GM12878 (cell line): Measurements from ENCODE around the gene IGF2BP2. TPM values are rescaled to one million over a fixed set of nuclear protein-coding genes. Genes with fewer than 3 reads are reported as not detected.

Source experiments
- ATAC-seq: fragments of 200-7000 bp; cut with Tn5 transposase; 3 replicates; pipeline ENCODE4 v1.9.1; 2020; ENCODE audit warnings: mild to moderate bottlenecking, moderate library complexity
- BruUV-seq: library from RNA; stranded (reverse); fragments of 400-500 nt; replicated peaks from 2 replicates; lab custom pipeline; 2021; lab: Mats Ljungman, UMichigan
- CTCF ChIA-PET: fragments of 300-600 bp; sonication (Branson Sonifier 250); formaldehyde crosslinking; extraction: SDS; loops from one replicate; lab custom pipeline; 2021; ENCODE audit warnings: inconsistent platforms; lab: Yijun Ruan, JAX
- POLR2A ChIA-PET: fragments of 350-600 bp; formaldehyde crosslinking; extraction: SDS; loops from one replicate; lab custom pipeline; 2021; ENCODE audit warnings: inconsistent platforms; lab: Charles Lee
- RAD21 ChIA-PET: fragments of 300-600 bp; sonication (Branson Sonifier 250); formaldehyde crosslinking; loops from one replicate; lab custom pipeline; 2023; ENCODE audit warnings: antibody characterized with exemption; ENCODE audit not compliant: unreplicated experiment; lab: Charles Lee
- SMC1A ChIA-PET: fragments of 300-600 bp; sonication (Branson Sonifier 250); formaldehyde crosslinking; loops from one replicate; lab custom pipeline; 2023; ENCODE audit not compliant: unreplicated experiment, uncharacterized antibody; lab: Charles Lee
- DNase-seq: peaks from one replicate; pipeline ENCODE4 v3.0.0-alpha.2; 2011; ENCODE audit warnings: low read depth, low spot score
- FAIRE-seq: peaks from 3 replicates; lab custom pipeline; 2011; peaks lifted over from hg19 to GRCh38; lab: Jason Lieb, UNC
- H2AFZ ChIP-seq: 2 replicates; pipeline ENCODE4 v1.6.0; 2011; ENCODE audit warnings: low read depth, low read length, control low read depth; ENCODE audit not compliant: control insufficient read depth
- H3K27ac ChIP-seq: 2 replicates; pipeline ENCODE4 v1.5.1; 2011; ENCODE audit warnings: control low read depth; ENCODE audit not compliant: control insufficient read depth, insufficient read depth
- H3K27me3 ChIP-seq, 2 experiments: replicated peaks in 1 of 2; 2 replicates each; pipeline versions ENCODE4 v1.6.0 to v1.6.1; 2011; ENCODE audit warnings: low read length in 1 of 2; ENCODE audit not compliant: control insufficient read depth in 2 of 2, insufficient read depth in 2 of 2
- H3K36me3 ChIP-seq, 2 experiments: 2 replicates each; pipeline ENCODE4 v1.5.1; 2011; ENCODE audit warnings: low read length in 1 of 2; ENCODE audit not compliant: control insufficient read depth in 2 of 2, insufficient read depth in 2 of 2
- H3K4me1 ChIP-seq: 2 replicates; pipeline ENCODE4 v1.6.1; 2011; ENCODE audit warnings: mild to moderate bottlenecking, low read length, moderate library complexity, mixed read lengths; ENCODE audit not compliant: control insufficient read depth, insufficient read depth
- H3K4me2 ChIP-seq: 2 replicates; pipeline ENCODE4 v1.6.0; 2011; ENCODE audit warnings: control low read depth; ENCODE audit not compliant: control insufficient read depth, insufficient read depth
- H3K4me3 ChIP-seq: fragments of 200-600 bp; sonication (generic); 2 replicates; pipeline ENCODE4 v1.5.1; 2016
- H3K79me2 ChIP-seq: 2 replicates; pipeline ENCODE4 v1.6.0; 2011; ENCODE audit warnings: low read length; ENCODE audit not compliant: control insufficient read depth, insufficient read depth
- H3K9ac ChIP-seq: 2 replicates; pipeline ENCODE4 v1.8.0; 2011; ENCODE audit warnings: low read length, control low read depth, mixed read lengths; ENCODE audit not compliant: control insufficient read depth, insufficient read depth
- H3K9me3 ChIP-seq: replicated peaks from 3 replicates; pipeline ENCODE4 v1.5.1; 2011; ENCODE audit warnings: mild to moderate bottlenecking, low read length; ENCODE audit not compliant: control insufficient read depth, insufficient read depth
- H4K20me1 ChIP-seq: 2 replicates; pipeline ENCODE4 v1.6.0; 2011; ENCODE audit not compliant: control insufficient read depth, insufficient read depth
- BCL3 ChIP-seq: IDR thresholded peaks from 2 replicates; pipeline ENCODE4 v1.6.1; 2011; ENCODE audit warnings: borderline replicate concordance, low read depth, mild to moderate bottlenecking, moderate library complexity, low read length; ENCODE audit not compliant: insufficient read depth, poor library complexity, severe bottlenecking
- CEBPB ChIP-seq, 2 experiments: fragments of 150-350 bp in 1 of 2; IDR thresholded peaks; 2 replicates each; pipeline ENCODE4 v1.6.1; 2012 to 2014; ENCODE audit warnings: low read depth in 2 of 2, low read length in 2 of 2, borderline replicate concordance in 1 of 2, inconsistent platforms in 1 of 2
- CREM ChIP-seq: IDR thresholded peaks from 2 replicates; pipeline ENCODE4 v1.6.1; 2014; ENCODE audit warnings: antibody characterized with exemption, low read depth
- GATAD2B ChIP-seq: fragments of 450-650 bp; conservative IDR thresholded peaks from 2 replicates; pipeline ENCODE4 v1.6.1; 2017; ENCODE audit warnings: low read depth, mild to moderate bottlenecking, moderate library complexity
- IKZF2 ChIP-seq, 2 experiments: fragments of 450-650 bp; IDR thresholded peaks; 2 replicates each; pipeline ENCODE4 v1.6.1; 2017; ENCODE audit warnings: mild to moderate bottlenecking in 2 of 2, moderate library complexity in 2 of 2
- LARP7 ChIP-seq: fragments of 450-650 bp; IDR thresholded peaks from 2 replicates; pipeline ENCODE4 v1.6.1; 2017; ENCODE audit warnings: mild to moderate bottlenecking
- MAX ChIP-seq: IDR thresholded peaks from 2 replicates; pipeline ENCODE4 v1.6.1; 2012; ENCODE audit warnings: low read depth, low read length, improper control_type of control experiment
- MXI1 ChIP-seq: fragments of 150-350 bp; IDR thresholded peaks from 2 replicates; pipeline ENCODE4 v1.6.1; 2011; ENCODE audit warnings: low read depth, mild to moderate bottlenecking, inconsistent platforms, low read length, improper control_type of control experiment
- POLR2A ChIP-seq: IDR thresholded peaks from 2 replicates; pipeline ENCODE4 v1.6.1; 2011; ENCODE audit warnings: low read depth, mild to moderate bottlenecking, low read length
- REST ChIP-seq: IDR thresholded peaks from 2 replicates; pipeline ENCODE4 v1.6.1; 2012; ENCODE audit warnings: mild to moderate bottlenecking, low read depth, low read length
- SIN3A ChIP-seq: IDR thresholded peaks from 2 replicates; pipeline ENCODE4 v1.6.1; 2012; ENCODE audit warnings: low read depth, low read length, improper control_type of control experiment
- SPI1 ChIP-seq: IDR thresholded peaks from 2 replicates; pipeline ENCODE4 v1.6.1; 2011; ENCODE audit warnings: low read depth, mild to moderate bottlenecking, low read length, moderate library complexity, borderline replicate concordance; ENCODE audit not compliant: insufficient read depth
- ZNF274 ChIP-seq: IDR thresholded peaks from one replicate; pipeline ENCODE4 v1.8.0; 2011; ENCODE audit not compliant: insufficient read length, insufficient read depth
- WGBS: methylation state at CpG from one replicate; pipeline ENCODE4 v1.1.6; 2016; ENCODE audit warnings: low lambda C conversion rate; ENCODE audit not compliant: insufficient replicate concordance, insufficient coverage; ENCODE audit errors: missing lambda C conversion rate; 5-methylcytosine and 5-hydroxymethylcytosine counted together
- in situ Hi-C: fragments of 300-500 bp; cut with MboI; formaldehyde crosslinking; loops from 9 replicates; pipeline ENCODE4 v1.14.3; 2018; ENCODE audit warnings: mixed read lengths
- intact Hi-C: fragments of 100-400 bp; cut with micrococcal nuclease; formaldehyde crosslinking; loops from one replicate; pipeline ENCODE4 v1.14.2; 2022; ENCODE audit not compliant: unreplicated experiment
- polyA plus RNA-seq, 11 experiments: library from polyadenylated mRNA; depleted of rRNA in 4 of 11; unstranded in 6 of 11; stranded (reverse) in 5 of 11; fragments of >200 nt; fragmentation: Nextera tagmentation in 4 of 11; fragmentation: Illumina TruSeq in 1 of 11; extraction: Ambion mirVana in 4 of 11; extraction: Trizol in 1 of 11; gene quantifications; 1 replicate in 1 of 11; 2 replicates in 10 of 11; pipeline versions ENCODE4 v1.2.1 to v1.2.3, GENCODE V29; 2011 to 2016; ENCODE audit warnings: inconsistent platforms in 2 of 11, missing spikeins in 2 of 11, low read depth in 1 of 11
- total RNA-seq, 4 experiments: library from RNA; depleted of rRNA in 3 of 4; stranded (reverse); fragments of >200 nt in 3 of 4; fragmentation: Illumina TruSeq in 1 of 4; extraction: Trizol in 1 of 4; gene quantifications; 2 replicates each; pipeline versions ENCODE4 v1.2.1 to v1.2.3, GENCODE V29; 2013 to 2021
- TF ChIP-seq, protein P1 (sequence below): fragments of 450-650 bp; IDR thresholded peaks from 2 replicates; pipeline ENCODE4 v1.6.1; 2016; ENCODE audit warnings: mild to moderate bottlenecking, moderate library complexity, borderline replicate concordance
- TF ChIP-seq, protein P2 (sequence below): IDR thresholded peaks from 2 replicates; pipeline ENCODE4 v1.6.1; 2012; ENCODE audit warnings: low read depth, low read length, improper control_type of control experiment

IGF2BP2 gene
- total and polyA plus RNA-seq, 10 of the 15 experiments (the other 5 are each of a cell fraction or from before 2014, with no cell fraction given): 0.25 to 0.72 TPM; not detected in 8

- POLR2A ChIA-PET: no interaction called here
- Histone ChIP-seq H3K9ac (no peak overlapping the region), H3K4me1 (no peaks in the 10 kb centered on the region), H2AFZ (no peak overlapping the region), H3K27me3 (no peaks in the 10 kb centered on the region), H3K9me3 (no peaks in the 10 kb centered on the region), H3K4me3 (no peak overlapping the region), H3K36me3 (peaks cover 1 to 17% of the 10 kb centered on the region in 2 experiments; a peak in 3 of 4 replicates), H4K20me1 (no peaks in the 10 kb centered on the region), H3K79me2 (no peaks in the 10 kb centered on the region), H3K4me2 (no peak overlapping the region), H3K27ac (no peak overlapping the region)
- intact Hi-C loops: no loop called here
- FAIRE-seq (no peak), DNase-seq (no peak), ATAC-seq (no peak)
- in situ Hi-C loops: no loop called here
- CTCF ChIA-PET: no interaction called here
- RAD21 ChIA-PET: no interaction called here
- WGBS: 96% methylated on average over 4 of the region's 4 CpGs
- BruUV-seq: no TSS peak
- SMC1A ChIA-PET: interaction anchor here (0.8 kb wide), 1 partner anchor 27 kb away, joined by 3 read pairs; no protein-coding TSS in a partner anchor
- no peak for TF ChIP-seq GATAD2B
- TF ChIP-seq POLR2A: no peak
- TF ChIP-seq IKZF2 (IDR thresholded peaks at IDR 0.05): no peak
- TF ChIP-seq MAX: no peak
- no peak for TF ChIP-seq SIN3A
- no peak for TF ChIP-seq ZNF274
- TF ChIP-seq, protein P1, sequence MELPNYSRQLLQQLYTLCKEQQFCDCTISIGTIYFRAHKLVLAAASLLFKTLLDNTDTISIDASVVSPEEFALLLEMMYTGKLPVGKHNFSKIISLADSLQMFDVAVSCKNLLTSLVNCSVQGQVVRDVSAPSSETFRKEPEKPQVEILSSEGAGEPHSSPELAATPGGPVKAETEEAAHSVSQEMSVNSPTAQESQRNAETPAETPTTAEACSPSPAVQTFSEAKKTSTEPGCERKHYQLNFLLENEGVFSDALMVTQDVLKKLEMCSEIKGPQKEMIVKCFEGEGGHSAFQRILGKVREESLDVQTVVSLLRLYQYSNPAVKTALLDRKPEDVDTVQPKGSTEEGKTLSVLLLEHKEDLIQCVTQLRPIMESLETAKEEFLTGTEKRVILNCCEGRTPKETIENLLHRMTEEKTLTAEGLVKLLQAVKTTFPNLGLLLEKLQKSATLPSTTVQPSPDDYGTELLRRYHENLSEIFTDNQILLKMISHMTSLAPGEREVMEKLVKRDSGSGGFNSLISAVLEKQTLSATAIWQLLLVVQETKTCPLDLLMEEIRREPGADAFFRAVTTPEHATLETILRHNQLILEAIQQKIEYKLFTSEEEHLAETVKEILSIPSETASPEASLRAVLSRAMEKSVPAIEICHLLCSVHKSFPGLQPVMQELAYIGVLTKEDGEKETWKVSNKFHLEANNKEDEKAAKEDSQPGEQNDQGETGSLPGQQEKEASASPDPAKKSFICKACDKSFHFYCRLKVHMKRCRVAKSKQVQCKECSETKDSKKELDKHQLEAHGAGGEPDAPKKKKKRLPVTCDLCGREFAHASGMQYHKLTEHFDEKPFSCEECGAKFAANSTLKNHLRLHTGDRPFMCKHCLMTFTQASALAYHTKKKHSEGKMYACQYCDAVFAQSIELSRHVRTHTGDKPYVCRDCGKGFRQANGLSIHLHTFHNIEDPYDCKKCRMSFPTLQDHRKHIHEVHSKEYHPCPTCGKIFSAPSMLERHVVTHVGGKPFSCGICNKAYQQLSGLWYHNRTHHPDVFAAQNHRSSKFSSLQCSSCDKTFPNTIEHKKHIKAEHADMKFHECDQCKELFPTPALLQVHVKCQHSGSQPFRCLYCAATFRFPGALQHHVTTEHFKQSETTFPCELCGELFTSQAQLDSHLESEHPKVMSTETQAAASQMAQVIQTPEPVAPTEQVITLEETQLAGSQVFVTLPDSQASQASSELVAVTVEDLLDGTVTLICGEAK: no peak
- no peak for TF ChIP-seq REST
- no peak for TF ChIP-seq BCL3
- no peak for TF ChIP-seq LARP7
- TF ChIP-seq, protein P2, sequence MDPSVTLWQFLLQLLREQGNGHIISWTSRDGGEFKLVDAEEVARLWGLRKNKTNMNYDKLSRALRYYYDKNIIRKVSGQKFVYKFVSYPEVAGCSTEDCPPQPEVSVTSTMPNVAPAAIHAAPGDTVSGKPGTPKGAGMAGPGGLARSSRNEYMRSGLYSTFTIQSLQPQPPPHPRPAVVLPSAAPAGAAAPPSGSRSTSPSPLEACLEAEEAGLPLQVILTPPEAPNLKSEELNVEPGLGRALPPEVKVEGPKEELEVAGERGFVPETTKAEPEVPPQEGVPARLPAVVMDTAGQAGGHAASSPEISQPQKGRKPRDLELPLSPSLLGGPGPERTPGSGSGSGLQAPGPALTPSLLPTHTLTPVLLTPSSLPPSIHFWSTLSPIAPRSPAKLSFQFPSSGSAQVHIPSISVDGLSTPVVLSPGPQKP: no peak
- TF ChIP-seq CREM: no peak
- no peak for TF ChIP-seq SPI1
- TF ChIP-seq MXI1: no peak
- no peak for TF ChIP-seq CEBPB (IDR thresholded peaks at IDR 0.05; ENCODE audit: borderline replicate concordance in 1 of 2, low read depth in 2 of 2, low read length in 2 of 2)
Observed at GRCh38 chr3:185632996-185633395, 191.8 kb downstream of the IGF2BP2 start.
